ENCODE measurements around the gene IRX6.

GRCh38 chr16:55279598-55279997, 44.4 kb upstream of the IRX6 start:
- TF ChIP-seq POLR2A (IDR thresholded peaks at IDR 0.05), result no peak
- TF ChIP-seq EP300 (IDR thresholded peaks at IDR 0.05), result no peak
